SK-N-SH treated with all-trans-retinoic acid at 6 μM for 48 hours (cell line): ENCODE results near the gene CD47.

Experiments
- ATAC-seq: fragments of 200-7000 bp; cut with Tn5 transposase; 3 replicates; pipeline ENCODE4 v1.9.1; 2020; ENCODE audit warnings: mild to moderate bottlenecking, moderate library complexity
- ARNTL ChIP-seq: fragments of 450-650 bp; formaldehyde crosslinking; IDR thresholded peaks from 2 replicates; pipeline ENCODE4 v1.5.0; 2020; ENCODE audit warnings: low read depth, mild to moderate bottlenecking, moderate library complexity, borderline replicate concordance
- BACH2 ChIP-seq: fragments of 250-450 bp; sonication (Bioruptor Pico); IDR thresholded peaks from 2 replicates; pipeline ENCODE4 v1.9.0; 2021; ENCODE audit warnings: mild to moderate bottlenecking, borderline replicate concordance
- CSDC2 ChIP-seq: fragments of 250-450 bp; sonication (Bioruptor Pico); IDR thresholded peaks from 2 replicates; pipeline ENCODE4 v1.5.0; 2020; ENCODE audit warnings: mild to moderate bottlenecking, moderate library complexity
- ESRRG ChIP-seq: fragments of 250-450 bp; sonication (Bioruptor Pico); IDR thresholded peaks from 2 replicates; pipeline ENCODE4 v1.6.1; 2021; ENCODE audit warnings: mild to moderate bottlenecking
- GLIS3 ChIP-seq: fragments of 250-450 bp; sonication (Bioruptor Pico); IDR thresholded peaks from 2 replicates; pipeline ENCODE4 v1.5.0; 2020; ENCODE audit warnings: mild to moderate bottlenecking, moderate library complexity
- ISL1 ChIP-seq: fragments of 250-450 bp; sonication (Bioruptor Pico); IDR thresholded peaks from 2 replicates; pipeline ENCODE4 v2.1.2; 2022; ENCODE audit warnings: mild to moderate bottlenecking, moderate library complexity
- OSR1 ChIP-seq: fragments of 250-450 bp; sonication (Bioruptor Pico); IDR thresholded peaks from 2 replicates; pipeline ENCODE4 v1.8.0; 2022; ENCODE audit warnings: moderate library complexity, mild to moderate bottlenecking, inconsistent platforms
- PPARA ChIP-seq: fragments of 250-450 bp; sonication (Bioruptor Pico); IDR thresholded peaks from 2 replicates; pipeline ENCODE4 v1.5.0; 2020; ENCODE audit warnings: mild to moderate bottlenecking, borderline replicate concordance
- RARB ChIP-seq: fragments of 250-450 bp; sonication (Bioruptor Pico); IDR thresholded peaks from 2 replicates; pipeline ENCODE4 v1.8.0; 2021; ENCODE audit warnings: mild to moderate bottlenecking, moderate library complexity
- SNAI2 ChIP-seq: fragments of 250-450 bp; sonication (Bioruptor Pico); IDR thresholded peaks from 2 replicates; pipeline ENCODE4 v1.5.0; 2020; ENCODE audit warnings: mild to moderate bottlenecking, moderate library complexity
- TCF4 ChIP-seq: fragments of 250-450 bp; sonication (Bioruptor Pico); IDR thresholded peaks from 2 replicates; pipeline ENCODE4 v1.8.0; 2021; ENCODE audit warnings: mild to moderate bottlenecking, moderate library complexity, borderline replicate concordance
- TOX ChIP-seq: fragments of 250-450 bp; sonication (Bioruptor Pico); IDR thresholded peaks from 2 replicates; pipeline ENCODE4 v1.8.0; 2021; ENCODE audit warnings: mild to moderate bottlenecking, moderate library complexity, borderline replicate concordance
- ZC3H10 ChIP-seq: fragments of 250-450 bp; sonication (Bioruptor Pico); IDR thresholded peaks from 2 replicates; pipeline ENCODE4 v1.5.1; 2021; ENCODE audit warnings: mild to moderate bottlenecking, moderate library complexity
- ZFP3 ChIP-seq: fragments of 250-450 bp; sonication (Bioruptor Pico); IDR thresholded peaks from 2 replicates; pipeline ENCODE4 v1.5.0; 2020; ENCODE audit warnings: mild to moderate bottlenecking, moderate library complexity
- ZFP30 ChIP-seq: fragments of 450-650 bp; formaldehyde crosslinking; IDR thresholded peaks from 2 replicates; pipeline ENCODE4 v1.5.0; 2022; ENCODE audit warnings: mild to moderate bottlenecking, moderate library complexity
- ZNF565 ChIP-seq: fragments of 450-650 bp; formaldehyde crosslinking; conservative IDR thresholded peaks from 2 replicates; pipeline ENCODE4 v1.5.0; 2020; ENCODE audit warnings: low read depth, mild to moderate bottlenecking, moderate library complexity
- ZNF70 ChIP-seq: fragments of 450-650 bp; formaldehyde crosslinking; IDR thresholded peaks from 2 replicates; pipeline ENCODE4 v1.5.0; 2020; ENCODE audit warnings: mild to moderate bottlenecking, moderate library complexity
- ZNF8 ChIP-seq: fragments of 450-650 bp; formaldehyde crosslinking; IDR thresholded peaks from 2 replicates; pipeline ENCODE4 v1.5.0; 2020; ENCODE audit warnings: mild to moderate bottlenecking, moderate library complexity
- TF ChIP-seq, protein P1 (sequence below): fragments of 250-450 bp; sonication (Bioruptor Pico); IDR thresholded peaks from 2 replicates; pipeline ENCODE4 v1.8.0; 2020; ENCODE audit warnings: mild to moderate bottlenecking, moderate library complexity, borderline replicate concordance
- TF ChIP-seq, protein P2 (sequence below): fragments of 250-450 bp; sonication (Bioruptor Pico); IDR thresholded peaks from 2 replicates; pipeline ENCODE4 v1.5.1; 2021; ENCODE audit warnings: mild to moderate bottlenecking, moderate library complexity
- TF ChIP-seq, protein P3 (sequence below): fragments of 250-450 bp; sonication (Bioruptor Pico); IDR thresholded peaks from 2 replicates; pipeline ENCODE4 v1.5.1; 2020; ENCODE audit warnings: low read depth, mild to moderate bottlenecking, moderate library complexity
- TF ChIP-seq, protein P4 (sequence below): fragments of 250-450 bp; sonication (Bioruptor Pico); IDR thresholded peaks from 2 replicates; pipeline ENCODE4 v1.8.0; 2021; ENCODE audit warnings: low read depth, mild to moderate bottlenecking, moderate library complexity, borderline replicate concordance

CD47 gene

DNA sequence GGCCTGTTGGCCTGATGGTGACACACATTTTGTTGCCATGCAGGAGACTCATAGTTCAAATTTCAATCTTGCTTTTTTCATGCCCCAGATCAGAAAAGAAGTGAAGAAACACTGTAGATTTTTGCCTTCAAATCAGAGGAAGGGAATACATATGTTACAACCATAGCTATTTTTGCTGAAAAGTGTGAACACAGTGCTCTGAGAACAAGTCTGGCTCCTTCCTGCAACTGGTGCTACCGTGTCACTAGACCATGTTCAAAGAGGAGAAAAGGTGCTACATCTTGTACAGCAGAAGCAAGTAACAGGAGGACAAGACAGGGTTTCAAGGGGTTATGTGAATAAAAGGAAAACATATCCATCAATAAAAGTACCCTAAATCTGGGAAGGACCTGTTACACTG, 44.6 kb downstream of the CD47 start:
- TF ChIP-seq BACH2 (CRISPR knock-in tag) (no peak), ZNF70 (CRISPR knock-in tag) (no peak), ISL1 (no peak), ZNF8 (no peak), ESRRG (CRISPR knock-in tag) (no peak), TCF4 (no peak), CSDC2 (CRISPR knock-in tag) (no peak), ZNF565 (CRISPR knock-in tag) (no peak), ZFP30 (CRISPR knock-in tag) (no peak), ZC3H10 (CRISPR knock-in tag) (no peak), OSR1 (no peak), TOX (CRISPR knock-in tag) (no peak), PPARA (CRISPR knock-in tag) (no peak), ZFP3 (CRISPR knock-in tag) (no peak)
- TF ChIP-seq, protein P1, sequence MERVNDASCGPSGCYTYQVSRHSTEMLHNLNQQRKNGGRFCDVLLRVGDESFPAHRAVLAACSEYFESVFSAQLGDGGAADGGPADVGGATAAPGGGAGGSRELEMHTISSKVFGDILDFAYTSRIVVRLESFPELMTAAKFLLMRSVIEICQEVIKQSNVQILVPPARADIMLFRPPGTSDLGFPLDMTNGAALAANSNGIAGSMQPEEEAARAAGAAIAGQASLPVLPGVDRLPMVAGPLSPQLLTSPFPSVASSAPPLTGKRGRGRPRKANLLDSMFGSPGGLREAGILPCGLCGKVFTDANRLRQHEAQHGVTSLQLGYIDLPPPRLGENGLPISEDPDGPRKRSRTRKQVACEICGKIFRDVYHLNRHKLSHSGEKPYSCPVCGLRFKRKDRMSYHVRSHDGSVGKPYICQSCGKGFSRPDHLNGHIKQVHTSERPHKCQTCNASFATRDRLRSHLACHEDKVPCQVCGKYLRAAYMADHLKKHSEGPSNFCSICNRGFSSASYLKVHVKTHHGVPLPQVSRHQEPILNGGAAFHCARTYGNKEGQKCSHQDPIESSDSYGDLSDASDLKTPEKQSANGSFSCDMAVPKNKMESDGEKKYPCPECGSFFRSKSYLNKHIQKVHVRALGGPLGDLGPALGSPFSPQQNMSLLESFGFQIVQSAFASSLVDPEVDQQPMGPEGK (CRISPR knock-in tag) = no peak
- TF ChIP-seq, protein P2, sequence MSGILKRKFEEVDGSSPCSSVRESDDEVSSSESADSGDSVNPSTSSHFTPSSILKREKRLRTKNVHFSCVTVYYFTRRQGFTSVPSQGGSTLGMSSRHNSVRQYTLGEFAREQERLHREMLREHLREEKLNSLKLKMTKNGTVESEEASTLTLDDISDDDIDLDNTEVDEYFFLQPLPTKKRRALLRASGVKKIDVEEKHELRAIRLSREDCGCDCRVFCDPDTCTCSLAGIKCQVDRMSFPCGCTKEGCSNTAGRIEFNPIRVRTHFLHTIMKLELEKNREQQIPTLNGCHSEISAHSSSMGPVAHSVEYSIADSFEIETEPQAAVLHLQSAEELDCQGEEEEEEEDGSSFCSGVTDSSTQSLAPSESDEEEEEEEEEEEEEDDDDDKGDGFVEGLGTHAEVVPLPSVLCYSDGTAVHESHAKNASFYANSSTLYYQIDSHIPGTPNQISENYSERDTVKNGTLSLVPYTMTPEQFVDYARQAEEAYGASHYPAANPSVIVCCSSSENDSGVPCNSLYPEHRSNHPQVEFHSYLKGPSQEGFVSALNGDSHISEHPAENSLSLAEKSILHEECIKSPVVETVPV (CRISPR knock-in tag) = no peak
- TF ChIP-seq, protein P3, sequence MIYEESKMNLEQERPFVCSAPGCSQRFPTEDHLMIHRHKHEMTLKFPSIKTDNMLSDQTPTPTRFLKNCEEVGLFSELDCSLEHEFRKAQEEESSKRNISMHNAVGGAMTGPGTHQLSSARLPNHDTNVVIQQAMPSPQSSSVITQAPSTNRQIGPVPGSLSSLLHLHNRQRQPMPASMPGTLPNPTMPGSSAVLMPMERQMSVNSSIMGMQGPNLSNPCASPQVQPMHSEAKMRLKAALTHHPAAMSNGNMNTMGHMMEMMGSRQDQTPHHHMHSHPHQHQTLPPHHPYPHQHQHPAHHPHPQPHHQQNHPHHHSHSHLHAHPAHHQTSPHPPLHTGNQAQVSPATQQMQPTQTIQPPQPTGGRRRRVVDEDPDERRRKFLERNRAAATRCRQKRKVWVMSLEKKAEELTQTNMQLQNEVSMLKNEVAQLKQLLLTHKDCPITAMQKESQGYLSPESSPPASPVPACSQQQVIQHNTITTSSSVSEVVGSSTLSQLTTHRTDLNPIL (CRISPR knock-in tag) = no peak
- TF ChIP-seq, all 23 proteins: peak for 0

DNA sequence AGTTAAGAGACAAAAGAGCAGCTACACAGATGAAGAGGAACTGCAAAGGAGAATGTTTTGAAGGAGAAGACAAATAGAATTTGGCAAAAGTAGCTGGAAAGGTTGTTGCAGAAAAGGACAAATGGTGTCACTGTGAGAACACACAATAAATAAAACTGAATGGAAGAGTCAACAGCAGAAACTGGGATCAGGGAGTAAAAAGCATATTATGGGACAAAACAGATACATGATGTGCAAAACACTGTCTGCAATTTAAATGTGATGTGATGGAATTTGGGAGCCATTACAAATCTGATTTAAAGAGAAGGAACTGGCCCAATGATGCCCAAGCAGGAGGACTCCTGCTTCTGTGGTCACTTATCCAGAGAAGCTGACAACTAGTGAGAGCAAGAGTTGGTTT, 46.1 kb downstream of the CD47 start:
- TF ChIP-seq GLIS3 (CRISPR knock-in tag) = no peak
- TF ChIP-seq PPARA (CRISPR knock-in tag) = no peak
- no peak for TF ChIP-seq ZC3H10 (CRISPR knock-in tag)
- TF ChIP-seq CSDC2 (CRISPR knock-in tag) = no peak
- no peak for TF ChIP-seq ARNTL (CRISPR knock-in tag)
- TF ChIP-seq OSR1 = no peak
- no peak for TF ChIP-seq TCF4
- no peak for TF ChIP-seq SNAI2 (CRISPR knock-in tag)
- TF ChIP-seq, protein P3 (CRISPR knock-in tag) = no peak
- TF ChIP-seq, all 23 proteins: peak for 0
- ATAC-seq = no peak

More for the DNA sequence above, 44.6 kb downstream of the CD47 start:
- ATAC-seq = no peak

DNA sequence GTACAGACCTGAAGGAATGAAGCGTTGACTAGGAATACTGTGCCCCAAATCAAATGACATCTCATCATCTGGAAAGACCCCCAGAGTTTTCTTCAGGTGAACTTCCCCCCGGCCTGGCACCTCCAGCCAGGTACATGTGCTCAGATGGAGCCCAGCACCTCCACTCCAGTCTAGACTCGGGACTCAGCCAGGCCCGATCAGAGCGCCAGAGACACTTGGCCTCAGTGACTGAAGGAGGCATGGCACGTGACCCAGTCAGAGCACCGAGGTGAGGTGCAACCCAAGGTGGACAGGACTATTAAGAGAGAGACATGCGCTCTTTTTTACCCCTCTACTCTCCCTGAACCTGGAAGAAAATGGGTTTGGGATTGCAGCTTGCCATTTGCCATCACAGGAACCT, 48.5 kb downstream of the CD47 start:
- no peak for ATAC-seq
- TF ChIP-seq PPARA (CRISPR knock-in tag) = no peak

DNA sequence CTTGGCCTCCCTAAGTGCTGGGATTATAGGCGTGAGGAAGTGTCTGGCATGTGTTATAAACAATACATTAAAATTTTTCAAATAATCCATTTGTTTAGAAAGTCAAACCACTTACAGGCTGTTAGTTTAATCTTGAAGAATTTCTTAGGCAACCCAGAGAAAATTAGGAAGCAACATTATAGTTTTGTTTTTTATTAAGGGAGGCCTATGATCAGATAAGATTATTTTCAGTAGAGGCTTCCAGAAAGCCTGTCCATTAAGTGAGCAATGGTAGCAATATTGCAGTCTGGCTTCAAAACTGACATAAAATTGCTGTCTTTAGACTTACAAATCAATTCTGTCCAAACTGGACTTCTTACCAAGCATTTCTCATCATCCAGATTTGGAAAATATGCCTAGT, 49.6 kb downstream of the CD47 start:
- no peak; the same call in 2 of the 3 replicates for ATAC-seq
- TF ChIP-seq PPARA (CRISPR knock-in tag) (no peak), ISL1 (peak; percentile 88)

DNA sequence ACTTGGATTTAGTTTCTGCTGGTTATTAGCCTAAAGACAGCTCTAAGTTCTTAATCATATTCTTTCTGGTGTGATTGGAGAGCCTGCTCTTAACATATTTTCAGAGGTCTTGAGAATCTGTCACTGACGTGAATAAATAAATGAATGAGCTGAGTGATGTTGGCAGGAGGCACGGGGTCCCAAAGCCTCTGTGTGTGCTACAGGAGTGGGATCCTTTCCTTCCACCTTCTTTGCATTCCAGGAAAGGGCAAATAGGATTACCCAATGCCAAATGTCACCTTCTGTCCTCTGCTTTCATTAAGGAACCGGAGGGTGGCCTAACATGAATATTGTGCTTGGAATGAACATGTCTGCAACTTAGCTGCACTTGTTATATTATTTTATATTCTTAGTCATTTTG, 53.1 kb downstream of the CD47 start:
- ATAC-seq = no peak
- TF ChIP-seq, protein P1 (CRISPR knock-in tag) = no peak
- TF ChIP-seq, protein P3 (CRISPR knock-in tag) = no peak
- no peak for TF ChIP-seq SNAI2 (CRISPR knock-in tag)
- no peak for TF ChIP-seq ZFP30 (CRISPR knock-in tag)
- TF ChIP-seq GLIS3 (CRISPR knock-in tag) = no peak
- TF ChIP-seq ZNF70 (CRISPR knock-in tag) = no peak
- no peak for TF ChIP-seq CSDC2 (CRISPR knock-in tag)
- no peak for TF ChIP-seq OSR1
- TF ChIP-seq BACH2 (CRISPR knock-in tag) = no peak
- TF ChIP-seq RARB = no peak
- TF ChIP-seq ESRRG (CRISPR knock-in tag) = no peak
- no peak for TF ChIP-seq TOX (CRISPR knock-in tag)
- TF ChIP-seq ZNF565 (CRISPR knock-in tag) = no peak
- TF ChIP-seq ISL1 = no peak
- no peak for TF ChIP-seq TCF4
- no peak for TF ChIP-seq PPARA (CRISPR knock-in tag)
- TF ChIP-seq, protein P4, sequence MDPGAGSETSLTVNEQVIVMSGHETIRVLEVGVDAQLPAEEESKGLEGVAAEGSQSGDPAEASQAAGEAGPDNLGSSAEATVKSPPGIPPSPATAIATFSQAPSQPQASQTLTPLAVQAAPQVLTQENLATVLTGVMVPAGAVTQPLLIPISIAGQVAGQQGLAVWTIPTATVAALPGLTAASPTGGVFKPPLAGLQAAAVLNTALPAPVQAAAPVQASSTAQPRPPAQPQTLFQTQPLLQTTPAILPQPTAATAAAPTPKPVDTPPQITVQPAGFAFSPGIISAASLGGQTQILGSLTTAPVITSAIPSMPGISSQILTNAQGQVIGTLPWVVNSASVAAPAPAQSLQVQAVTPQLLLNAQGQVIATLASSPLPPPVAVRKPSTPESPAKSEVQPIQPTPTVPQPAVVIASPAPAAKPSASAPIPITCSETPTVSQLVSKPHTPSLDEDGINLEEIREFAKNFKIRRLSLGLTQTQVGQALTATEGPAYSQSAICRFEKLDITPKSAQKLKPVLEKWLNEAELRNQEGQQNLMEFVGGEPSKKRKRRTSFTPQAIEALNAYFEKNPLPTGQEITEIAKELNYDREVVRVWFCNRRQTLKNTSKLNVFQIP (CRISPR knock-in tag) = no peak
